Small intestine (tissue), 7 donors: ENCODE results near the gene RPP38. TPM values are rescaled to one million over a fixed set of nuclear protein-coding genes. Genes with fewer than 3 reads are reported as not detected.

Experiments used
- DNase-seq, 2 donors: peaks; one replicate each; pipeline versions ENCODE4 v3.0.0 to v3.0.0-alpha.2; 2013
- FAIRE-seq: peaks from 2 replicates; lab custom pipeline; 2012; peaks lifted over from hg19 to GRCh38; lab: Jason Lieb, UNC
- H3K27ac ChIP-seq, 3 donors: one replicate each; pipeline ENCODE4 v1.5.1; 2013; ENCODE audit warnings: low read length in 2 of 3, mild to moderate bottlenecking in 2 of 3, control low read depth in 1 of 3, inconsistent platforms in 1 of 3, low read depth in 1 of 3, moderate library complexity in 1 of 3
- H3K27me3 ChIP-seq, 3 donors: one replicate each; pipeline ENCODE4 v1.6.1; 2013; ENCODE audit warnings: low read length in 3 of 3, inconsistent platforms in 1 of 3; ENCODE audit not compliant: control insufficient read depth in 3 of 3, insufficient read depth in 3 of 3
- H3K36me3 ChIP-seq, 3 donors: one replicate each; pipeline ENCODE4 v1.6.1; 2013; ENCODE audit warnings: low read length in 3 of 3, inconsistent platforms in 1 of 3, low read depth in 1 of 3, mild to moderate bottlenecking in 1 of 3, moderate library complexity in 1 of 3; ENCODE audit not compliant: control insufficient read depth in 3 of 3, insufficient read depth in 2 of 3
- H3K4me1 ChIP-seq, 3 donors: one replicate each; pipeline ENCODE4 v1.6.1; 2013; ENCODE audit warnings: low read length in 2 of 3, inconsistent platforms in 1 of 3, low read depth in 1 of 3, mild to moderate bottlenecking in 1 of 3, moderate library complexity in 1 of 3; ENCODE audit not compliant: control insufficient read depth in 3 of 3, insufficient read depth in 2 of 3
- H3K4me3 ChIP-seq, 3 donors: one replicate each; pipeline ENCODE4 v1.5.1; 2013; ENCODE audit warnings: low read length in 3 of 3, control low read depth in 1 of 3, inconsistent platforms in 1 of 3, low read depth in 1 of 3, mild to moderate bottlenecking in 1 of 3, moderate library complexity in 1 of 3
- H3K9me3 ChIP-seq, 2 donors: one replicate each; pipeline ENCODE4 v1.6.1; 2013; ENCODE audit warnings: low read depth in 1 of 2, low read length in 1 of 2; ENCODE audit not compliant: control insufficient read depth in 2 of 2, insufficient read depth in 1 of 2
- WGBS, 3 donors: extraction: QIAGEN DNeasy Blood & Tissue Kit; methylation state at CpG; one replicate each; pipeline ENCODE4 v1.1.7; 2013; 5-methylcytosine and 5-hydroxymethylcytosine counted together
- polyA plus RNA-seq, 4 donors: library from polyadenylated mRNA; stranded (reverse) in 3 of 4; unstranded in 1 of 4; fragments of 200-250 nt in 3 of 4; fragments of 120-200 nt in 1 of 4; gene quantifications; one replicate each; pipeline versions ENCODE4 v1.2.1 to v1.2.3, GENCODE V29; 2013
- donor health status: healthy with polysubstance abuse.
- donor health status: control.
- donor health status: control.
- donor health status: Bipolar disorder and iron deficiency.
- donor health status: healthy.

RPP38 gene
- polyA plus RNA-seq, 4 donors: 20.8 to 32.4 (median 25.9) TPM

GRCh38 chr10:15149042-15149771 lies 52.1 kb downstream of the RPP38 start:
- no peak for DNase-seq
- 86 to 92% (median 87%) methylated on average over 10 of the region's 10 CpGs for WGBS, 3 donors
- Histone ChIP-seq H3K4me3 (no peak overlapping the region), H3K4me1 (peaks cover 0 to 5% (median 3%) of the 10 kb centered on the region in 3 donors), H3K27ac (no peak overlapping the region), H3K36me3 (peaks cover 0 to 4% (median 0%) of the 10 kb centered on the region in 3 donors), H3K27me3 (no peaks in the 10 kb centered on the region), H3K9me3 (peaks cover 0 to 5% of the 10 kb centered on the region in 2 donors)
- no peak for FAIRE-seq

DNA sequence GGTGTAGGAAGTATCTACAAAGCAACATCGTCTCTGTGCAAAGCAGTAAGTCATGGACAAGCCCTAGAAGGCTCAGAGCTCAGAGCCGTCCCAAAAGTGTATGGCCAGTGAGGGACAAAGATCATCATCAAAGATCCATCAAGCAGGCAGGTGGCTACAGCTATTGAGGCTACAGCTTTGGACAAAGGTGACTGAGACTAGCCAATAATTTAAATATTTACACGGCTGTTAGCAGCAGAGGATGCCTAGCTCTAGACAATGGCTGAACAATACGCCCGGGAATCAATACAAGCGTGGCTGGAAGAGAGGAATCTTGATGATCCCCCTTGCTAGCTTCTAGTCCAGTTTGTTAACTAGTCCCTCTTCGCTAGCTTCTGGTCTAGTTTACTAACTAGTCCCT lies 53.4 kb downstream of the RPP38 start:
- 94 to 97% (median 95%) methylated on average over 7 of the region's 7 CpGs for WGBS, 3 donors
- H3K4me1 ChIP-seq: peaks cover 0 to 5% (median 3%) of the 10 kb centered on the region in 3 donors
- DNase-seq (no peak), FAIRE-seq (no peak)
- H3K4me3 ChIP-seq: no peak overlapping the region
- peaks cover 0 to 5% of the 10 kb centered on the region in 2 donors for H3K9me3 ChIP-seq
- peaks cover 0 to 4% (median 0%) of the 10 kb centered on the region in 3 donors for H3K36me3 ChIP-seq
- no peak overlapping the region for H3K27ac ChIP-seq
- no peaks in the 10 kb centered on the region for H3K27me3 ChIP-seq

GRCh38 chr10:15152556-15152955 lies 55.4 kb downstream of the RPP38 start:
- peaks cover 0 to 6% (median 2%) of the 10 kb centered on the region in 3 donors for H3K36me3 ChIP-seq
- no peak overlapping the region for H3K4me3 ChIP-seq
- FAIRE-seq (no peak), DNase-seq (peak; percentile 16 to 17)
- H3K9me3 ChIP-seq: peaks cover 0 to 5% of the 10 kb centered on the region in 2 donors
- H3K27ac ChIP-seq: peak overlapping the region; percentile 9 to 93 (median 89)
- H3K4me1 ChIP-seq: peaks cover 0 to 6% (median 5%) of the 10 kb centered on the region in 3 donors
- H3K27me3 ChIP-seq: no peaks in the 10 kb centered on the region

Other genes starting within 250 kb of the RPP38 start
- 10 to 100 TPM in 1 of 4 donors, 1 to 10 TPM in 3; 2.7 to 10.8 (median 5.1) TPM for gene SUV39H2, start 218.5 kb upstream of the RPP38 start, polyA plus RNA-seq
- gene DCLRE1C, start 143.3 kb upstream of the RPP38 start, polyA plus RNA-seq: 10 to 100 TPM in 1 of 4 donors, 1 to 10 TPM in 3; 3.8 to 11.2 (median 5.5) TPM
- gene MEIG1, start 138.0 kb upstream of the RPP38 start, polyA plus RNA-seq: under 1 TPM in 2 of 4 donors, not detected in 2; 0.15 to 0.18 TPM
- gene OLAH, start 53.4 kb upstream of the RPP38 start, polyA plus RNA-seq: under 1 TPM in 1 of 4 donors, not detected in 3; 0.63 TPM
- gene ACBD7, start 8.6 kb upstream of the RPP38 start, polyA plus RNA-seq: 1 to 10 TPM in 1 of 4 donors, under 1 TPM in 1, not detected in 2; 0.79 to 1.4 TPM
- gene NMT2, start 71.3 kb downstream of the RPP38 start, polyA plus RNA-seq: 10 to 100 TPM in 2 of 4 donors, 1 to 10 TPM in 2; 9.2 to 19.2 (median 11.9) TPM